Keratinocyte (primary cell): ENCODE results near the gene PPP2R5E. TPM values are rescaled to one million over a fixed set of nuclear protein-coding genes. Genes with fewer than 3 reads are reported as not detected.

ENCODE experiments used
- DNase-seq: peaks from one replicate; pipeline ENCODE4 v3.0.0-alpha.2; 2011; ENCODE audit warnings: low read depth, missing footprints, low spot score
- FAIRE-seq: peaks from 2 replicates; lab custom pipeline; 2011; peaks lifted over from hg19 to GRCh38; lab: Jason Lieb, UNC
- H2AFZ ChIP-seq: 2 replicates; pipeline ENCODE4 v1.6.0; 2012; ENCODE audit warnings: low read length, control low read depth, inconsistent platforms; ENCODE audit not compliant: control insufficient read depth
- H3K27ac ChIP-seq: 2 replicates; pipeline ENCODE4 v1.5.1; 2011; ENCODE audit warnings: low read length; ENCODE audit not compliant: control insufficient read depth, insufficient read depth
- H3K27me3 ChIP-seq: 3 replicates; pipeline ENCODE4 v1.6.0; 2011; ENCODE audit warnings: low read length; ENCODE audit not compliant: control insufficient read depth, insufficient read depth; ENCODE audit errors: extremely low read depth
- H3K36me3 ChIP-seq, 2 experiments: 2 replicates in 1 of 2; 3 replicates in 1 of 2; pipeline ENCODE4 v1.5.1; 2011; ENCODE audit warnings: low read length in 2 of 2, mild to moderate bottlenecking in 1 of 2; ENCODE audit not compliant: control insufficient read depth in 2 of 2, insufficient read depth in 2 of 2; ENCODE audit errors: extremely low read depth in 1 of 2
- H3K4me1 ChIP-seq: 3 replicates; pipeline ENCODE4 v1.5.1; 2011; ENCODE audit warnings: low read length; ENCODE audit not compliant: control insufficient read depth, insufficient read depth; ENCODE audit errors: extremely low read depth
- H3K4me2 ChIP-seq: 3 replicates; pipeline ENCODE4 v1.6.0; 2011; ENCODE audit warnings: low read depth, low read length; ENCODE audit not compliant: control insufficient read depth, insufficient read depth; ENCODE audit errors: extremely low read depth
- H3K4me3 ChIP-seq, 3 experiments: fragments of 200-600 bp in 1 of 3; sonication (generic) in 1 of 3; 2 replicates in 2 of 3; 3 replicates in 1 of 3; pipeline ENCODE4 v1.5.1; 2011 to 2016; ENCODE audit warnings: low read length in 3 of 3, mild to moderate bottlenecking in 3 of 3, control low read depth in 2 of 3, inconsistent platforms in 1 of 3, low read depth in 1 of 3, mixed read lengths in 1 of 3, mixed run types in 1 of 3, moderate library complexity in 1 of 3; ENCODE audit not compliant: control insufficient read depth in 2 of 3, insufficient read depth in 2 of 3; ENCODE audit errors: extremely low read depth in 1 of 3
- H3K79me2 ChIP-seq: 2 replicates; pipeline ENCODE4 v1.6.0; 2012; ENCODE audit warnings: low read length; ENCODE audit not compliant: control insufficient read depth, insufficient read depth
- H3K9ac ChIP-seq: 3 replicates; pipeline ENCODE4 v1.6.0; 2011; ENCODE audit warnings: low read length; ENCODE audit not compliant: control insufficient read depth, insufficient read depth; ENCODE audit errors: extremely low read depth
- H3K9me1 ChIP-seq: 3 replicates; pipeline ENCODE4 v1.6.0; 2011; ENCODE audit warnings: low read length; ENCODE audit not compliant: control insufficient read depth, insufficient read depth; ENCODE audit errors: extremely low read depth
- H3K9me3 ChIP-seq: 2 replicates; pipeline ENCODE4 v1.5.1; 2012; ENCODE audit warnings: low read depth, low read length; ENCODE audit not compliant: control insufficient read depth
- H4K20me1 ChIP-seq: 3 replicates; pipeline ENCODE4 v1.6.0; 2011; ENCODE audit warnings: low read length; ENCODE audit not compliant: control insufficient read depth, insufficient read depth; ENCODE audit errors: extremely low read depth
- EZH2 ChIP-seq: IDR thresholded peaks from one replicate; pipeline ENCODE4 v1.6.1; 2012; ENCODE audit warnings: inconsistent platforms, mild to moderate bottlenecking, low read length, moderate library complexity
- dilution Hi-C: fragments of 300-500 bp; cut with MboI; formaldehyde crosslinking; loops from one replicate; pipeline ENCODE4 v1.7.0; 2020; ENCODE audit warnings: low sequenced_read_pairs; ENCODE audit not compliant: extremely low pct_ligation_motif_present
- polyA plus RNA-seq, 5 experiments: library from polyadenylated mRNA; depleted of rRNA in 3 of 5; stranded (reverse) in 3 of 5; stranded (forward) in 1 of 5; unstranded in 1 of 5; fragments of >200 nt; gene quantifications; 1 replicate in 1 of 5; 2 replicates in 3 of 5; 3 replicates in 1 of 5; pipeline versions ENCODE4 v1.2.1 to v1.2.3, GENCODE V29; 2011 to 2012; ENCODE audit warnings: missing spikeins in 2 of 5, low read depth in 1 of 5, low replicate concordance in 1 of 5
- TF ChIP-seq, protein P1 (sequence below), 3 experiments: IDR thresholded peaks in 1 of 3; conservative IDR thresholded peaks in 1 of 3; optimal IDR thresholded peaks in 1 of 3; 2 replicates in 2 of 3; 3 replicates in 1 of 3; pipeline versions ENCODE3 to v1.5.1; 2011; ENCODE audit warnings: low read length in 3 of 3, mild to moderate bottlenecking in 3 of 3, moderate library complexity in 2 of 3, control low read depth in 1 of 3, inconsistent platforms in 1 of 3; ENCODE audit not compliant: insufficient read depth in 2 of 3; ENCODE audit errors: extremely low read depth in 1 of 3

The PPP2R5E gene
- polyA plus RNA-seq, 1 donor (not counting 4 experiments of a cell fraction or from before 2014, with no cell fraction given), result 22.7 TPM

DNA sequence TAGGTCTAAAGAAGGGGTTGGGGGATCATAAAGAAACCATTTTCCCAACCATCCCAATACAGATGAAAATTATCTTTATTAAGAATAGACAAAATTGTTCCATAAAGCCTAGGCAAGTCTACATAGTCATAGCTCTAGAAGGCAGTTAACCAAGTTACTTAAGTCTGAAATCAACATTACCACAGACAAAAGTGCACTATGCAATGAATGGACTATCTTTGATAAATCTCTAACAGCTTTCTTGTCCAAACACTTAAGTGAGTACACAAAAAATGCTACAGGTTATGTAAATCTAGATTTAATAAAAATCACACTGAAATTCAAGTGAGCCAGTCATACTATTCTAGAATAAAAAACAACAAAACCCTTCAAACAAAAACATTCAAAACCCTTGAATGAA, 137.5 kb downstream of the PPP2R5E start:
- DNase-seq, result no peak
- no peak overlapping the region for H3K27ac ChIP-seq
- H3K79me2 ChIP-seq, result peaks cover 2% of the 10 kb centered on the region
- peaks cover 0 to 4% of the 10 kb centered on the region in 2 experiments for H3K36me3 ChIP-seq
- no peaks in the 10 kb centered on the region for H4K20me1 ChIP-seq
- dilution Hi-C loops, result no loop called here
- H3K4me3 ChIP-seq, result no peak overlapping the region
- no peaks in the 10 kb centered on the region for H3K9me3 ChIP-seq
- no peaks in the 10 kb centered on the region for H3K27me3 ChIP-seq
- no peak for TF ChIP-seq EZH2
- TF ChIP-seq, protein P1, sequence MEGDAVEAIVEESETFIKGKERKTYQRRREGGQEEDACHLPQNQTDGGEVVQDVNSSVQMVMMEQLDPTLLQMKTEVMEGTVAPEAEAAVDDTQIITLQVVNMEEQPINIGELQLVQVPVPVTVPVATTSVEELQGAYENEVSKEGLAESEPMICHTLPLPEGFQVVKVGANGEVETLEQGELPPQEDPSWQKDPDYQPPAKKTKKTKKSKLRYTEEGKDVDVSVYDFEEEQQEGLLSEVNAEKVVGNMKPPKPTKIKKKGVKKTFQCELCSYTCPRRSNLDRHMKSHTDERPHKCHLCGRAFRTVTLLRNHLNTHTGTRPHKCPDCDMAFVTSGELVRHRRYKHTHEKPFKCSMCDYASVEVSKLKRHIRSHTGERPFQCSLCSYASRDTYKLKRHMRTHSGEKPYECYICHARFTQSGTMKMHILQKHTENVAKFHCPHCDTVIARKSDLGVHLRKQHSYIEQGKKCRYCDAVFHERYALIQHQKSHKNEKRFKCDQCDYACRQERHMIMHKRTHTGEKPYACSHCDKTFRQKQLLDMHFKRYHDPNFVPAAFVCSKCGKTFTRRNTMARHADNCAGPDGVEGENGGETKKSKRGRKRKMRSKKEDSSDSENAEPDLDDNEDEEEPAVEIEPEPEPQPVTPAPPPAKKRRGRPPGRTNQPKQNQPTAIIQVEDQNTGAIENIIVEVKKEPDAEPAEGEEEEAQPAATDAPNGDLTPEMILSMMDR (optimal IDR thresholded peaks at IDR 0.05 in 1 of 3, IDR thresholded peaks at IDR 0.05 in 1 of 3, conservative IDR thresholded peaks at IDR 0.05 in 1 of 3; ENCODE audit: extremely low read depth in 1 of 3, insufficient read depth in 2 of 3, low read length in 3 of 3), result no peak
- no peak for FAIRE-seq
- H3K9me1 ChIP-seq, result no peaks in the 10 kb centered on the region
- H3K9ac ChIP-seq, result no peak overlapping the region
- no peak overlapping the region for H2AFZ ChIP-seq
- H3K4me2 ChIP-seq, result no peak overlapping the region
- no peaks in the 10 kb centered on the region for H3K4me1 ChIP-seq

DNA sequence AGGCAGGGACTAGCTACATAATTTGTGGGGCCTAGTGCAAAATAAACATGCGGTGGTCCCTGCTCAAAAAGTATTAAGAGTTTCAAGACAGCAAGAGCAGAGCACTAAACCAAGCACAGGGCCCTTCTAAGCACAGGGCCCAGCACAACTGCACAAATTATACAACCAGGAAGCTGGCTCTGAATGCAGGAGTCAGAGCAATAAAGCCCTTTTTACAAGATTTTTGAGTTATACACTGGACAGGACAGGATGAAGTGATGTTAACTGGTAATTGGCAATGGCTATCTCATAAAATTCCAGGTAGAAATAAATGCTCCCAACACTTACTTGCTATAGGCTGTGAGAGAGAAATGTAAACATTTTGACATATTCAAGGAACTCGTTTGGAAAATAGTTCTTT, 138.3 kb downstream of the PPP2R5E start:
- H4K20me1 ChIP-seq, result no peaks in the 10 kb centered on the region
- dilution Hi-C loops, result no loop called here
- no peak for DNase-seq

More for the DNA sequence above, 138.3 kb downstream of the PPP2R5E start:
- Histone ChIP-seq H3K4me1 (no peaks in the 10 kb centered on the region), H3K36me3 (peaks cover 0 to 4% of the 10 kb centered on the region in 2 experiments), H2AFZ (no peak overlapping the region), H3K9me3 (no peaks in the 10 kb centered on the region), H3K9me1 (no peaks in the 10 kb centered on the region), H3K27ac (no peak overlapping the region), H3K27me3 (no peaks in the 10 kb centered on the region), H3K4me2 (no peak overlapping the region), H3K4me3 (no peak overlapping the region), H3K79me2 (peaks cover 2% of the 10 kb centered on the region), H3K9ac (no peak overlapping the region)
- TF ChIP-seq EZH2, result no peak
- TF ChIP-seq, protein P1 (optimal IDR thresholded peaks at IDR 0.05 in 1 of 3, IDR thresholded peaks at IDR 0.05 in 1 of 3, conservative IDR thresholded peaks at IDR 0.05 in 1 of 3; ENCODE audit: extremely low read depth in 1 of 3, insufficient read depth in 2 of 3, low read length in 3 of 3), result no peak
- no peak for FAIRE-seq
